HG02973 (cell line): ENCODE measurements around the gene MFAP5.
"Not testable (repeated sequence)": the region's sequence is repeated elsewhere in the genome, so short reads cannot be mapped to it uniquely, and the experiment has no call there.

ENCODE experiments used
- ATAC-seq: cut with Tn5 transposase; IDR thresholded peaks from one replicate; pipeline ENCODE4 v1.9.1; 2021; ENCODE audit warnings: moderate library complexity; ENCODE audit not compliant: unreplicated experiment

MFAP5 gene

GRCh38 chr12:8676651-8677050, 14.0 kb upstream of the MFAP5 start:
- ATAC-seq = no peak

DNA sequence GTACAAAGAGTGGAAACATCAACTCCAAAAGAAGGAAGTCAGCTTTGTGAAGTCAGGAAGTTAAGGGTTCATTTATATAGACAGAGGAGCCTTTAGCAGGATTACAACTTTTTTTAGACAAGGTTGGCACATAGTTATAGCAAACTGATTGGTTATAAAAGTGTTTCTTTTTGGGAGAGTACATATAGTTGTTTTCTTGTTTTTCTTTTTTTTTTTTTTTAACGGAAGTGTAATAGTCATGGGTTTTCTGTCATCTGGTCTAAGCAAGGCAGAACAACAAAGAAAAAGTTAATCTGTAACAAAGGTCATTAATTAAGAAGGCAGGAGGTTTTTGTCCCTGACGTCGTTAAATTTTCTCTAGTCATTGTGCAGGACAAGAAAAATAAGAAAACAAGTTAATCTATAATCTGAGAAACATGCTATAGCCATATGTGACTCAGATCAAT, 13.0 kb upstream of the MFAP5 start:
- ATAC-seq = no peak

- ATAC-seq = no peak
These were observed 9.8 kb upstream of the MFAP5 start for GRCh38 chr12:8672381-8672780.

- ATAC-seq = no peak
These were observed 5.8 kb upstream of the MFAP5 start for GRCh38 chr12:8668441-8668840.

- ATAC-seq = no peak
These were observed 4.6 kb upstream of the MFAP5 start for GRCh38 chr12:8667270-8667669.

DNA sequence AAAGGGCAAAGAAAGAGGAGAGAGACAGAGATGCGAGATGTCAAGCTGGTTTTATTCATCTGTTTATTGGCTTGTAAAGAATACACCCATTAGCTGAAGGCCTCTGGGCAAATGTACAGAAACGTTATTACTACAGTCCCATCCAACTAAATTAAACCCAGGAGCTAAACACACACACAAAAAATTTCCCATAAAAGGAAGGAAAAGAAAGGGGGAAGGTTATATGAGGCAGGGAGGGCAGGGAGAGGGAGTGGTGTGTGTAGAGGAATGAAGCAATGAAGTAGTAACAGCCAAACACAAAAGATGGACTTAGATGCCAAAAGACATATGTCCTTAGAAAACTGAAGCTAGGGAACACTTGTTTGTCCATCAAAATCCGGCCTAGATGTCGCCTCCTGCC, 3.1 kb upstream of the MFAP5 start:
- ATAC-seq = no peak

DNA sequence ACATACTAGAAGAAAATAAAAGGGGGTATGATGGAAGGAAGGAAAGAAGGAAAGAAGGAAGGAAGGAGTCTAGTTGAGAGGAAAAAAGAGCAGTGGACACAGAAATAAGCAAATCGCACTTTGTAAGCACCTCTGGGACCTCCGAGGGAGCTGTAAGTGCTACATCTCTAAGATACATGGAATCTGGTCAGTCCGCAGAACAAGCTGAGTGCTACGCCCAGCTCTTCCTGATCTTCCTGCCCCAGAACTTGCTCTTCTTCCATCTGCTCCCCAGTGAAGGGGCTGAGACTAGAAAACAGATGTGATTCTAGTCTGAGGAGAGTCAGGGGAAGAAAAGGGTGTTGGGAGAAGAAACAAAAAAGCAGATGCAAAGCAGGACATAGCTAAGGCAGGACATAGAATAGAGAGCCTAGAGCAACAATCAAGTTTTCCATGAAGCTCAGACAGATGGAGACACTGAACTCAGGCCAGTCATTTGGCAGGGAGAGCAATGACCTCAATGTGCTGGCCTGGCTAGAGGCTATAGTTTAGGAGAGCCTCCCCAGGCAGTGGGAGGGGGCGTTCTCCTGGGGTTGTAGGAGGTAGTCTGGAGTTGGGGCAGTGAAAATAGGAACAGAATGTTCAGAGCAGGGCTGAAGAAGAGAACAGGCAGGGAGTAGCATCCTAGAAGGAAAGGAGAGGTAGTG, 1.7 kb upstream of the MFAP5 start:
- ATAC-seq = no peak

DNA sequence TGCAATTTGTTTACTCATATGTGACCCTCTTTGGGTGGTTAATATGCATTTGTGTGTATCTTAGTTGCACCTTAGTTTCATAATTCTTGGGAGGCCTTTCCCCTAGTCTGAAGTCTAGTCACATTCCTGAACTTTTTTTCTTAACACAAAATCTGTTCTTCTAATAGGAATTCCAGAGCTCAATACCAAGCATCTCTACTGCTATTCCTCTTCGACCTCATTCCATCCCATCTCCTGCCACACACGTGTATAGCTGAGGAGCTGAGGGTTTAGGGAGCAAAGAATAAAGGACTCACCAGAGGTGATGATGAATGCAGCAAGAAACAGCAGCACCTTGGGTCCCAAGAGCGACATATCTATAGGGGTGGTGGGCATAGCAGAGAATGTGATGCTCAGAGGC, 875 bp downstream of the MFAP5 start:
- ATAC-seq = no peak

GRCh38 chr12:8661016-8661415, 1.6 kb downstream of the MFAP5 start:
- no peak for ATAC-seq

GRCh38 chr12:8658346-8658745, 4.3 kb downstream of the MFAP5 start:
- no peak for ATAC-seq

DNA sequence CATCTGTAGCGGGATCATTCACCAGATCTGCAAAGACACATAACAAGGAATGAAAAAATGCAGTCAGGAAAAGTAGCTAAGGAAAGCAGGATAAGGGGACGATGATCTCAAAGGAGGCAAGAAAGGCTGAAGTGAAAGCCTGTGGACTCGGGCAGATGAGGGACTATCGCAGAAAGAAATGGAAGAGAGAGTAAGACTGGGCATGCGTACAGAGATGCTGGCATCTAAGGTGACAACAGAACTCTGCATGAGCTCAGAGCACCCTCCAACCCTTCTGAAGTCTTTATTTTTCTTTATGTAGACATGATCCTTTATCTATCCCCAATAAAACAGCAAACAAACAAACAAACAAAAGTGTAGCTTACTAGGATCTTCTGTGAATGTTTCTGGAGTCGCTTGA, 7.2 kb downstream of the MFAP5 start:
- no peak for ATAC-seq

DNA sequence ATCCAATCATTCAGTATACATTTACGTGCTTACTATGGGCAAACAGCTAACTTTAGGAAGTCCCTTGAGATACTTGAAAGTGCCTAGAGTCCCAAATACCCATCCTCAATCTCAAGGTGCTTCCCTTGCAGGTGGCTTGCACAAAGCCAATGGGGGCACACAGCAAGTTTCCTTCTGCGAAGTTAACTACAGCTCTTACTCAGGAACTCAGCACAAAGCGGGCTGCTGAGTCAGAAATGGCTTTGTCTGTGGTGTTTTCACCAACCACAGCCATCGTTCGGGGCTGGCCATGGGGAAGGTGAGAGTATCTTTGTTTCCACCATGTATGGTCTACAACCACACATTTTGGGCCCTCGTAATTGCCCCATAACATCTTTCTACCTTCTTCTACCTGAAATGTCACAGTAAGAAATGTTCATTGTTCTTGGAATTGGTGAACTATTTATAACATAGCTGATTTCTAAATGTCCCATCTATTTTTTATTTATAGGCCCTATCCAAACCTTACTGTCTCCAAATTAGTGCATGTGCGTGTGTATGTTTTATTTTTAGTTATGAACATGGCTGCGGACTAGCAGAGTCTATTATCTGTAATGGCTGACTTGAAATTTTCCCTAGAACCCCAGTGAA, 13.9 kb downstream of the MFAP5 start:
- ATAC-seq = peak; percentile 68

DNA sequence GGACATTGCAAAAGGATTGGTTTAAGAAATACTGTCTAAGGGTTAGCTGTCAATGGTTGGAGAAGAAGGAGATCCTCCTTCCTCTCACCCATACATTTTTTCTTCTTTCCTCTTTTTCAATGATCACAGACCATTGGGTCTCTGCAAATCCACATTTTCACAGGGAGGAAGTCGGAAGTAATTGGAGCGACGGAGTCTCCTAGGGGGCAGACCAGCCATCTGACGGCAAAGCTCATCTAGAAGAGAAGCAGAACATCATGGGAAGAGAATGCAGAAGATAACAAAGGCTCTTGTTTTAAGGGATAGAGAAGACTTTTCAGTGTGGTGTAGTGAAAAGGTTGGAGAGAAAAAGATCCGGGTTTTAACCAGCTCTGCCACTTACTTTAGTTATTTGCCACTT, 14.7 kb downstream of the MFAP5 start:
- no peak for ATAC-seq

- peak; percentile 57 for ATAC-seq
These were observed 18.0 kb downstream of the MFAP5 start for GRCh38 chr12:8644345-8645248.

- ATAC-seq = no peak
These were observed 19.9 kb downstream of the MFAP5 start for GRCh38 chr12:8642775-8643174.

DNA sequence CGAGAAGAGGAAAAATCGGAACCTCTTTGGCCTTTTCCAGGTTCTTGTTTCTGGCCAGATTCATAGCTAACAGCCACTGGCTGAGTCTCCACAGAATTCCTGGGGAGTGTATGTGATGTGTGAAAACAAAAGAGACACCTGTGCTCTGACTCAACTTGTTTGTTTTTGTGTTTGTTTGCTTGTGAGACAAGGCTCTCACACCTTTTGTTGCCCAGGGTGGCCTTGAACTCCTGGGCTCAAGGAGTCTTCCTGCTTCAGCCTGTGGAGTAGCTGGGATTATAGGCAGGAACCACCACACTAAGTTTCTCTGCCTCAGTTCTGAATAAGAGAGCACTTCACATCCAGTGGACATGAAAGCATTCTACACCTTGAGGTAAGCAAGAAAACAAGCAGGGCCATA, 22.7 kb downstream of the MFAP5 start:
- no peak for ATAC-seq

- ATAC-seq = no peak
These were observed 23.7 kb downstream of the MFAP5 start for GRCh38 chr12:8638951-8639350.

DNA sequence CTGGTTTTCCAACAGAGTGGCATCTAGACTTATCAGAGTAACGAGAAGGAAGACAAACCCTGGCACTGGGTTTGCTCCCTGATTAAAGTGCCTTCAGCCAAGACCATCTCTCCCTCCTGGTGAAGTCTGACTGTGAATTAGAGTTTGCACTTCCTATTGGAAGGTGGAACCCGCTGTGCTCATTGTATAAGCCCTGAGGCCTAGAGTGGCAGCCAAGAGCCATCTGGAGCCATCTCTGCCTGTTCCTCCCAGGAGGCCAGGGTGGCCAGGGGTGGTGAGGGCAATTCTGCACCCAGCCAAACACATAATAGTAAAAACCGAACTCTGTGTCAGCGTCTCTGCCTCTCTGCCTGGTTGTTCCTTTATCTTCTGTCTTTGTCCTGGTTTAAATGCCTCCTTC, 25.0 kb downstream of the MFAP5 start:
- ATAC-seq = no peak

GRCh38 chr12:8637244-8637643, 25.4 kb downstream of the MFAP5 start:
- no peak for ATAC-seq

DNA sequence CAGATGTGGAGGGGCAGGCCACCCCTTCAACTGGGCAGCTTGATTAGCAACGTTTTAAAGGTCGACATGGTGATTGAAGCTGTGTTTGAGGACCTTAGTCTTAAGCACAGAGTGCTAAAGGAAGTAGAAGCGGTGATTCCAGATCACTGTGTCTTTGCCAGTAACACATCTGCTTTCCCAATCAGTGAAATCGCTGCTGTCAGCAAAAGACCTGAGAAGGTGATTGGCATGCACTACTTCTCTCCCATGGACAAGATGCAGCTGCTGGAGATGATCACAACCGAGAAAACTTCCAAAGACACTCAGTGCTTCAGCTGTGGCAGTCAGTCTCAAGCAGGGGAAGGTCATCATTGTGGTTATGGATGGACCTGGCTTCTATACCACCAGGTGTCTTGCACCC, 26.0 kb downstream of the MFAP5 start:
- ATAC-seq = no peak

DNA sequence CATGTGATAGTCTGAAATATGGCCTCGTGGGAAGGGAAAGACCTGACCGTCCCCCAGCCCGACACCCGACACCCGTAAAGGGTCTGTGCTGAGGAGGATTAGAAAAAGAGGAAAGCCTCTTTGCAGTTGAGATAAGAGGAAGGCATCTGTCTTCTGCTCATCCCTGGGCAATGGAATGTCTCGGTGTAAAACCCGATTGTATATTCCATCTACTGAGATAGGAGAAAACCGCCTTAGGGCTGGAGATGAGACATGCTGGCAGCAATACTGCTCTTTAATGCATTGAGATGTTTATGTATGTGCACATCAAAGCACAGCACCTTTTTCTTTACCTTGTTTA, 26.6 kb downstream of the MFAP5 start:
- ATAC-seq = not testable (repeated sequence)
